ENCODE results near the gene STK10. TPM values are rescaled to one million over a fixed set of nuclear protein-coding genes. Genes with fewer than 3 reads are reported as not detected.
A peak's percentile ranks its signal among the peaks of the same experiment; 100 is the strongest.

STK10 gene
- total and polyA plus RNA-seq, 2 experiments from 2014 or later, result 7.5 to 17.8 TPM

- ATAC-seq, result no peak
- peak overlapping the region; percentile 93 for H3K4me3 ChIP-seq
Observed at GRCh38 chr5:172008111-172008455, 179.9 kb downstream of the STK10 start.

More at GRCh38 chr5:172008111-172008455, 179.9 kb downstream of the STK10 start:
- Mint-ChIP-seq H3K4me1 (peaks cover 50% of the 10 kb centered on the region), H3K27ac (peak overlapping the region; percentile 97), H3K36me3 (ENCODE audit: low read depth) (no peaks in the 10 kb centered on the region), H3K4me3 (peak overlapping the region; percentile 96), H3K27me3 (ENCODE audit: insufficient read depth, low read depth, poor library complexity) (peaks cover 6% of the 10 kb centered on the region), H3K9me3 (no peaks in the 10 kb centered on the region)
- TF ChIP-seq, protein P1, sequence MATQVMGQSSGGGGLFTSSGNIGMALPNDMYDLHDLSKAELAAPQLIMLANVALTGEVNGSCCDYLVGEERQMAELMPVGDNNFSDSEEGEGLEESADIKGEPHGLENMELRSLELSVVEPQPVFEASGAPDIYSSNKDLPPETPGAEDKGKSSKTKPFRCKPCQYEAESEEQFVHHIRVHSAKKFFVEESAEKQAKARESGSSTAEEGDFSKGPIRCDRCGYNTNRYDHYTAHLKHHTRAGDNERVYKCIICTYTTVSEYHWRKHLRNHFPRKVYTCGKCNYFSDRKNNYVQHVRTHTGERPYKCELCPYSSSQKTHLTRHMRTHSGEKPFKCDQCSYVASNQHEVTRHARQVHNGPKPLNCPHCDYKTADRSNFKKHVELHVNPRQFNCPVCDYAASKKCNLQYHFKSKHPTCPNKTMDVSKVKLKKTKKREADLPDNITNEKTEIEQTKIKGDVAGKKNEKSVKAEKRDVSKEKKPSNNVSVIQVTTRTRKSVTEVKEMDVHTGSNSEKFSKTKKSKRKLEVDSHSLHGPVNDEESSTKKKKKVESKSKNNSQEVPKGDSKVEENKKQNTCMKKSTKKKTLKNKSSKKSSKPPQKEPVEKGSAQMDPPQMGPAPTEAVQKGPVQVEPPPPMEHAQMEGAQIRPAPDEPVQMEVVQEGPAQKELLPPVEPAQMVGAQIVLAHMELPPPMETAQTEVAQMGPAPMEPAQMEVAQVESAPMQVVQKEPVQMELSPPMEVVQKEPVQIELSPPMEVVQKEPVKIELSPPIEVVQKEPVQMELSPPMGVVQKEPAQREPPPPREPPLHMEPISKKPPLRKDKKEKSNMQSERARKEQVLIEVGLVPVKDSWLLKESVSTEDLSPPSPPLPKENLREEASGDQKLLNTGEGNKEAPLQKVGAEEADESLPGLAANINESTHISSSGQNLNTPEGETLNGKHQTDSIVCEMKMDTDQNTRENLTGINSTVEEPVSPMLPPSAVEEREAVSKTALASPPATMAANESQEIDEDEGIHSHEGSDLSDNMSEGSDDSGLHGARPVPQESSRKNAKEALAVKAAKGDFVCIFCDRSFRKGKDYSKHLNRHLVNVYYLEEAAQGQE (IDR thresholded peaks at IDR 0.05; ENCODE audit: unreplicated experiment), result no peak
- TF ChIP-seq NANOG (IDR thresholded peaks at IDR 0.05; ENCODE audit: borderline replicate concordance), result no peak
- TF ChIP-seq, protein P2, sequence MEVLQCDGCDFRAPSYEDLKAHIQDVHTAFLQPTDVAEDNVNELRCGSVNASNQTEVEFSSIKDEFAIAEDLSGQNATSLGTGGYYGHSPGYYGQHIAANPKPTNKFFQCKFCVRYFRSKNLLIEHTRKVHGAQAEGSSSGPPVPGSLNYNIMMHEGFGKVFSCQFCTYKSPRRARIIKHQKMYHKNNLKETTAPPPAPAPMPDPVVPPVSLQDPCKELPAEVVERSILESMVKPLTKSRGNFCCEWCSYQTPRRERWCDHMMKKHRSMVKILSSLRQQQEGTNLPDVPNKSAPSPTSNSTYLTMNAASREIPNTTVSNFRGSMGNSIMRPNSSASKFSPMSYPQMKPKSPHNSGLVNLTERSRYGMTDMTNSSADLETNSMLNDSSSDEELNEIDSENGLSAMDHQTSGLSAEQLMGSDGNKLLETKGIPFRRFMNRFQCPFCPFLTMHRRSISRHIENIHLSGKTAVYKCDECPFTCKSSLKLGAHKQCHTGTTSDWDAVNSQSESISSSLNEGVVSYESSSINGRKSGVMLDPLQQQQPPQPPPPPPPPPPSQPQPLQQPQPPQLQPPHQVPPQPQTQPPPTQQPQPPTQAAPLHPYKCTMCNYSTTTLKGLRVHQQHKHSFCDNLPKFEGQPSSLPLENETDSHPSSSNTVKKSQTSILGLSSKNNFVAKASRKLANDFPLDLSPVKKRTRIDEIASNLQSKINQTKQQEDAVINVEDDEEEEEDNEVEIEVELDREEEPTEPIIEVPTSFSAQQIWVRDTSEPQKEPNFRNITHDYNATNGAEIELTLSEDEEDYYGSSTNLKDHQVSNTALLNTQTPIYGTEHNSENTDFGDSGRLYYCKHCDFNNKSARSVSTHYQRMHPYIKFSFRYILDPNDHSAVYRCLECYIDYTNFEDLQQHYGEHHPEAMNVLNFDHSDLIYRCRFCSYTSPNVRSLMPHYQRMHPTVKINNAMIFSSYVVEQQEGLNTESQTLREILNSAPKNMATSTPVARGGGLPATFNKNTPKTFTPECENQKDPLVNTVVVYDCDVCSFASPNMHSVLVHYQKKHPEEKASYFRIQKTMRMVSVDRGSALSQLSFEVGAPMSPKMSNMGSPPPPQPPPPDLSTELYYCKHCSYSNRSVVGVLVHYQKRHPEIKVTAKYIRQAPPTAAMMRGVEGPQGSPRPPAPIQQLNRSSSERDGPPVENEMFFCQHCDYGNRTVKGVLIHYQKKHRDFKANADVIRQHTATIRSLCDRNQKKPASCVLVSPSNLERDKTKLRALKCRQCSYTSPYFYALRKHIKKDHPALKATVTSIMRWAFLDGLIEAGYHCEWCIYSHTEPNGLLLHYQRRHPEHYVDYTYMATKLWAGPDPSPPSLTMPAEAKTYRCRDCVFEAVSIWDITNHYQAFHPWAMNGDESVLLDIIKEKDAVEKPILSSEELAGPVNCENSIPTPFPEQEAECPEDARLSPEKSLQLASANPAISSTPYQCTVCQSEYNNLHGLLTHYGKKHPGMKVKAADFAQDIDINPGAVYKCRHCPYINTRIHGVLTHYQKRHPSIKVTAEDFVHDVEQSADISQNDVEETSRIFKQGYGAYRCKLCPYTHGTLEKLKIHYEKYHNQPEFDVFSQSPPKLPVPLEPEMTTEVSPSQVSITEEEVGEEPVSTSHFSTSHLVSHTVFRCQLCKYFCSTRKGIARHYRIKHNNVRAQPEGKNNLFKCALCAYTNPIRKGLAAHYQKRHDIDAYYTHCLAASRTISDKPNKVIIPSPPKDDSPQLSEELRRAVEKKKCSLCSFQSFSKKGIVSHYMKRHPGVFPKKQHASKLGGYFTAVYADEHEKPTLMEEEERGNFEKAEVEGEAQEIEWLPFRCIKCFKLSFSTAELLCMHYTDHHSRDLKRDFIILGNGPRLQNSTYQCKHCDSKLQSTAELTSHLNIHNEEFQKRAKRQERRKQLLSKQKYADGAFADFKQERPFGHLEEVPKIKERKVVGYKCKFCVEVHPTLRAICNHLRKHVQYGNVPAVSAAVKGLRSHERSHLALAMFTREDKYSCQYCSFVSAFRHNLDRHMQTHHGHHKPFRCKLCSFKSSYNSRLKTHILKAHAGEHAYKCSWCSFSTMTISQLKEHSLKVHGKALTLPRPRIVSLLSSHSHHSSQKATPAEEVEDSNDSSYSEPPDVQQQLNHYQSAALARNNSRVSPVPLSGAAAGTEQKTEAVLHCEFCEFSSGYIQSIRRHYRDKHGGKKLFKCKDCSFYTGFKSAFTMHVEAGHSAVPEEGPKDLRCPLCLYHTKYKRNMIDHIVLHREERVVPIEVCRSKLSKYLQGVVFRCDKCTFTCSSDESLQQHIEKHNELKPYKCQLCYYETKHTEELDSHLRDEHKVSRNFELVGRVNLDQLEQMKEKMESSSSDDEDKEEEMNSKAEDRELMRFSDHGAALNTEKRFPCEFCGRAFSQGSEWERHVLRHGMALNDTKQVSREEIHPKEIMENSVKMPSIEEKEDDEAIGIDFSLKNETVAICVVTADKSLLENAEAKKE (CRISPR knock-in tag; IDR thresholded peaks at IDR 0.05), result no peak
- no peaks in the 10 kb centered on the region for H3K36me3 ChIP-seq (ENCODE audit: insufficient read depth)
- peaks cover 15% of the 10 kb centered on the region for H3F3A ChIP-seq (replicated peaks; ENCODE audit: low read depth)
- peak overlapping the region; percentile 88 for H3K27ac ChIP-seq (ENCODE audit: low read depth)
- no peak for DNase-seq (ENCODE audit: low spot score)
- H3K4me2 ChIP-seq, result peak overlapping the region; percentile 94
- peaks cover 43% of the 10 kb centered on the region for H3K4me1 ChIP-seq (ENCODE audit: insufficient read depth)
- H4K20me1 ChIP-seq (replicated peaks; ENCODE audit: insufficient read depth), result peaks cover 14% of the 10 kb centered on the region
- no peak overlapping the region for H2AFZ ChIP-seq
- no peaks in the 10 kb centered on the region for H3K27me3 ChIP-seq (ENCODE audit: insufficient read depth)
- no peaks in the 10 kb centered on the region for H3K9me2 ChIP-seq (ENCODE audit: insufficient read depth)
- H3K79me2 ChIP-seq (replicated peaks; ENCODE audit: insufficient read depth), result peaks cover 41% of the 10 kb centered on the region
